ENCODE results near the gene ADGRV1. TPM values are rescaled to one million over a fixed set of nuclear protein-coding genes. Genes with fewer than 3 reads are reported as not detected.

The ADGRV1 gene
- total and polyA plus RNA-seq, 2 donors (not counting 3 experiments of a cell fraction or from before 2014, with no cell fraction given): 0.11 to 0.55 TPM

DNA sequence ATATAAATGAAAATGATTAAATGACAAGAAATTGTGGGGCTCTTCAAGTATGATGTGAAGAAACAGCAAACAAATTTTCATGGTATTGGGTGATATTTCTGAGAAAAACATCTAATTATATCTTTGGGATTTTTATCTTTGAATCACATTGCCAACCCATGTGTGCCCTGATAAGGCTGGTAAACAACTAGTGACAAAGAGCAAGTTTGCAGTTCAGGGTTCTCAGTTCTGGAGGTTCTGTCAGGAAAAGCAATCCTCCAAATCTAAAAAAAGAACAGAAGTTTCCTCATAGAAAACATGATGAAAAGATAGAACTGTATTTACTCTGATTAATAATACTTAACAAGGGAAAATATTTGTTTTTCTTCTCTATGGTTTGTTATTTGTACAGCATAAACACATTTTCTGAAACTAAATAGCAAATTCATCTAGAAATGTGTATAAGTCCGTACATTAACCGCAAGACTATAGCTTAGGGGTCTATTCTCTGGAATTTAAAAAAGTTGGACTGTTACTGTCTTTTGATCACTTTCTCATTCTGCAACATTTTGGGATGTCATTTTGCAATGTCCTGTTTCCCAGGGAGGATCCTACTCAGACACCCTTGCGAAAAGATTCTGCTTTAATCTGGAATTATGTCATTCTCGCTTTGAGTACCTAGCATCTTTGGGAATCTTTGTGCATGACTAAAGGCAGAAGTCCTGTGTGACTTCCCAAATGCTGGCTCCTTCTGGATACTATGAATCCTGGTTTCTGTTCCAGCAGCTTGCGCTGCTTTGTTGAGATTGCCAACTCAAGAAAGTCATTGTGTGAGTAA is 308.5 kb downstream of the ADGRV1 start:
- Histone ChIP-seq H4K20me1 (replicated peaks; ENCODE audit: control insufficient read depth, extremely low read depth, insufficient read depth, low read length) (no peaks in the 10 kb centered on the region), H3K9ac (replicated peaks; ENCODE audit: extremely low read depth, insufficient read depth, low read length) (no peak overlapping the region), H3K4me1 (ENCODE audit: control insufficient read depth, extremely low read depth, insufficient read depth, low read length) (no peaks in the 10 kb centered on the region), H3K4me2 (ENCODE audit: insufficient read depth, low read length) (no peak overlapping the region), H3K27ac (ENCODE audit: insufficient read depth, low read depth, low read length) (no peak overlapping the region), H3K9me3 (replicated peaks; ENCODE audit: control insufficient read depth, insufficient read depth, low read length) (no peaks in the 10 kb centered on the region), H3K4me3 (replicated peaks in 1 of 3; ENCODE audit: insufficient read depth in 1 of 3, low read depth in 1 of 3, low read length in 3 of 3) (no peak overlapping the region), H3K36me3 (ENCODE audit: control insufficient read depth in 2 of 2, extremely low read depth in 1 of 2, insufficient read depth in 2 of 2, low read length in 2 of 2) (no peaks in the 10 kb centered on the region), H3K79me2 (ENCODE audit: control insufficient read depth, insufficient read depth, low read length) (no peaks in the 10 kb centered on the region), H3K27me3 (ENCODE audit: control insufficient read depth in 2 of 2, insufficient read depth in 2 of 2, low read length in 2 of 2) (no peaks in the 10 kb centered on the region), H3K9me1 (replicated peaks; ENCODE audit: control insufficient read depth, extremely low read depth, insufficient read depth, low read length) (no peaks in the 10 kb centered on the region), H2AFZ (ENCODE audit: low read depth, low read length) (no peak overlapping the region)
- TF ChIP-seq, protein P1, sequence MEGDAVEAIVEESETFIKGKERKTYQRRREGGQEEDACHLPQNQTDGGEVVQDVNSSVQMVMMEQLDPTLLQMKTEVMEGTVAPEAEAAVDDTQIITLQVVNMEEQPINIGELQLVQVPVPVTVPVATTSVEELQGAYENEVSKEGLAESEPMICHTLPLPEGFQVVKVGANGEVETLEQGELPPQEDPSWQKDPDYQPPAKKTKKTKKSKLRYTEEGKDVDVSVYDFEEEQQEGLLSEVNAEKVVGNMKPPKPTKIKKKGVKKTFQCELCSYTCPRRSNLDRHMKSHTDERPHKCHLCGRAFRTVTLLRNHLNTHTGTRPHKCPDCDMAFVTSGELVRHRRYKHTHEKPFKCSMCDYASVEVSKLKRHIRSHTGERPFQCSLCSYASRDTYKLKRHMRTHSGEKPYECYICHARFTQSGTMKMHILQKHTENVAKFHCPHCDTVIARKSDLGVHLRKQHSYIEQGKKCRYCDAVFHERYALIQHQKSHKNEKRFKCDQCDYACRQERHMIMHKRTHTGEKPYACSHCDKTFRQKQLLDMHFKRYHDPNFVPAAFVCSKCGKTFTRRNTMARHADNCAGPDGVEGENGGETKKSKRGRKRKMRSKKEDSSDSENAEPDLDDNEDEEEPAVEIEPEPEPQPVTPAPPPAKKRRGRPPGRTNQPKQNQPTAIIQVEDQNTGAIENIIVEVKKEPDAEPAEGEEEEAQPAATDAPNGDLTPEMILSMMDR (IDR thresholded peaks at IDR 0.05; ENCODE audit: extremely low read depth in 1 of 2, insufficient read depth in 1 of 2, low read depth in 1 of 2, low read length in 2 of 2): no peak
- TF ChIP-seq MYC (IDR thresholded peaks at IDR 0.05; ENCODE audit: low read depth, low read length): no peak
- no peak for TF ChIP-seq POLR2AphosphoS5 (IDR thresholded peaks at IDR 0.05; ENCODE audit: insufficient read depth, low read depth, low read length)
- no peak for TF ChIP-seq POLR2A (IDR thresholded peaks at IDR 0.05; ENCODE audit: low read depth, low read length)
- no peak for TF ChIP-seq FOS (IDR thresholded peaks at IDR 0.05; ENCODE audit: borderline replicate concordance, insufficient read depth, low read length)
- no peak for TF ChIP-seq JUN (IDR thresholded peaks at IDR 0.05; ENCODE audit: borderline replicate concordance, insufficient read depth, insufficient read length, low read depth)
- no peak for TF ChIP-seq GATA2 (IDR thresholded peaks at IDR 0.05; ENCODE audit: insufficient read depth, insufficient read length, low read depth, low read length)
- TF ChIP-seq MAX (IDR thresholded peaks at IDR 0.05; ENCODE audit: insufficient read depth, insufficient read length): no peak
- no peak for TF ChIP-seq EZH2 (IDR thresholded peaks at IDR 0.05; ENCODE audit: borderline replicate concordance, low read depth, low read length, severe bottlenecking)
- BruUV-seq (replicated peaks): no TSS peak
- DNase-seq (ENCODE audit: low read depth, low spot score): peak; percentile 75
- intact Hi-C loops (cut with micrococcal nuclease) (loop anchor here (1.0 to 2.0 kb wide), 5 partner anchors 66 to 552 kb away; no protein-coding TSS in a partner anchor), dilution Hi-C loops (cut with MboI; ENCODE audit: extremely low pct_ligation_motif_present, low sequenced_read_pairs) (no loop called here)
- ChIA-PET CTCF (interaction anchor here (0.6 to 10.0 kb wide), 18 partner anchors 11 to 553 kb away, joined by 3 to 287 read pairs (median 6); partner anchors contain the start of gene ARRDC3), POLR2A (no interaction called here)
- no peak for FAIRE-seq
